BJ (cell line): Measurements from ENCODE around the gene HNRNPUL2. TPM values are rescaled to one million over a fixed set of nuclear protein-coding genes. Genes with fewer than 3 reads are reported as not detected.
A peak's percentile ranks its signal among the peaks of the same experiment; 100 is the strongest.

ENCODE experiments used
- CTCF ChIA-PET: fragments of 350-600 bp; formaldehyde crosslinking; extraction: SDS; loops from one replicate; lab custom pipeline; 2021; ENCODE audit warnings: antibody characterized with exemption, inconsistent platforms; lab: Yijun Ruan, JAX
- POLR2A ChIA-PET: fragments of 300-600 bp; sonication (Branson Sonifier 250); formaldehyde crosslinking; extraction: SDS; loops from one replicate; lab custom pipeline; 2021; ENCODE audit warnings: antibody characterized with exemption; lab: Charles Lee
- DNase-seq: peaks from one replicate; pipeline ENCODE4 v3.0.0-alpha.2; 2011; ENCODE audit warnings: low read depth
- H3K27me3 ChIP-seq: 2 replicates; pipeline ENCODE4 v1.6.0; 2011; ENCODE audit warnings: low read length; ENCODE audit not compliant: control insufficient read depth, insufficient read depth
- H3K36me3 ChIP-seq: 2 replicates; pipeline ENCODE4 v1.5.1; 2011; ENCODE audit warnings: low read length; ENCODE audit not compliant: control insufficient read depth, insufficient read depth
- H3K4me3 ChIP-seq: 2 replicates; pipeline ENCODE4 v1.5.1; 2011; ENCODE audit warnings: low read depth, mild to moderate bottlenecking, control low read depth, low read length
- polyA plus RNA-seq: library from polyadenylated mRNA; depleted of rRNA; stranded (reverse); fragments of >200 nt; gene quantifications from 2 replicates; pipeline ENCODE4 v1.2.3, GENCODE V29; 2011
- TF ChIP-seq, protein P1 (sequence below): IDR thresholded peaks from 2 replicates; pipeline ENCODE4 v1.5.1; 2011; ENCODE audit warnings: low read depth, mild to moderate bottlenecking, control low read depth, inconsistent platforms, low read length, moderate library complexity; ENCODE audit not compliant: insufficient read depth

The HNRNPUL2 gene
- polyA plus RNA-seq, 1 experiment = 10.0 TPM

DNA sequence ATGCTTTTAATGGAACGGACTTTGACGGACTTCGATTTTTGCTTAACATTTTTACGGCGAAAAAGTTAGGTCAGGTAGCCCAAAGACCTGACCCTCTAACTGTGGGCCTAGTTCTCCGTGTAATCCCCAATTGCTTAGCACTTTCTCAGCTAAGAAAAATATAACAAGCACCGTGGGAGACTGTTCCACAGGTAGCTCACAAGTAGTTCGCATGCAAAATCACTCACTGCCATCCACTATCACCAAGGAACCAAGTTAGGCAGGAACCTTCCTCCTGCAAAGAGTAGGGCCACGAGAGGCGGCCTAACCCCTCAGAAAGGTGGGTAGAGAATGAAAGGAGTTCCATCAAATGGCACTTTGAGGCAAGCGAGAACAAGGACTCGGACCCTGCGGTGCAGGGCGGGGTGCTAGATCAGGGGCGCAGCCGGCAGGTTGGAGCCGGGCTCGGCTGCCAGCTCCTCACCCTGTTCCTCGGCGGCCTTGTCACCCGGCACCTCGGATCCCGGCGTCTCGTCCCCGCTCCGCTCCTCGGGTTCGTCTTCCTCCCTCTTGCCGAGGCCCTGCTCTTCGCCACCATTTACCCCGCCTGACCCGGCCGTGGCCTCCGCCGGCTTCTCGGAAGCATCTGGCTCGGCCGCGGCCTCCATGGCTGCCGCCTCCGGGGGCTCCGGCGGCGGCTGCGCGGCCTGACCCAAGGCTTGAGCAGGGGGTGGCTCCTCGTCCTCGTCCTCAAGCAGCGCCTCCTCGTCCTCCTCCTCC, 922 bp downstream of the HNRNPUL2 start:
- ChIA-PET POLR2A (interaction anchor here (1.0 to 2.2 kb wide), 3 partner anchors 17 to 61 kb away, joined by 3 to 12 read pairs (median 3); partner anchors contain the start of genes C11orf98, CSKMT and ZBTB3), CTCF (interaction anchor here (1.0 to 1.4 kb wide), 5 partner anchors 10 to 93 kb away, joined by 3 to 5 read pairs (median 3); partner anchors contain the start of gene UBXN1)
- peaks cover 11% of the 10 kb centered on the region for H3K36me3 ChIP-seq
- H3K4me3 ChIP-seq = peak overlapping the region; percentile 88
- H3K27me3 ChIP-seq = no peaks in the 10 kb centered on the region
- no peak for DNase-seq
- TF ChIP-seq, protein P1, sequence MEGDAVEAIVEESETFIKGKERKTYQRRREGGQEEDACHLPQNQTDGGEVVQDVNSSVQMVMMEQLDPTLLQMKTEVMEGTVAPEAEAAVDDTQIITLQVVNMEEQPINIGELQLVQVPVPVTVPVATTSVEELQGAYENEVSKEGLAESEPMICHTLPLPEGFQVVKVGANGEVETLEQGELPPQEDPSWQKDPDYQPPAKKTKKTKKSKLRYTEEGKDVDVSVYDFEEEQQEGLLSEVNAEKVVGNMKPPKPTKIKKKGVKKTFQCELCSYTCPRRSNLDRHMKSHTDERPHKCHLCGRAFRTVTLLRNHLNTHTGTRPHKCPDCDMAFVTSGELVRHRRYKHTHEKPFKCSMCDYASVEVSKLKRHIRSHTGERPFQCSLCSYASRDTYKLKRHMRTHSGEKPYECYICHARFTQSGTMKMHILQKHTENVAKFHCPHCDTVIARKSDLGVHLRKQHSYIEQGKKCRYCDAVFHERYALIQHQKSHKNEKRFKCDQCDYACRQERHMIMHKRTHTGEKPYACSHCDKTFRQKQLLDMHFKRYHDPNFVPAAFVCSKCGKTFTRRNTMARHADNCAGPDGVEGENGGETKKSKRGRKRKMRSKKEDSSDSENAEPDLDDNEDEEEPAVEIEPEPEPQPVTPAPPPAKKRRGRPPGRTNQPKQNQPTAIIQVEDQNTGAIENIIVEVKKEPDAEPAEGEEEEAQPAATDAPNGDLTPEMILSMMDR = no peak

DNA sequence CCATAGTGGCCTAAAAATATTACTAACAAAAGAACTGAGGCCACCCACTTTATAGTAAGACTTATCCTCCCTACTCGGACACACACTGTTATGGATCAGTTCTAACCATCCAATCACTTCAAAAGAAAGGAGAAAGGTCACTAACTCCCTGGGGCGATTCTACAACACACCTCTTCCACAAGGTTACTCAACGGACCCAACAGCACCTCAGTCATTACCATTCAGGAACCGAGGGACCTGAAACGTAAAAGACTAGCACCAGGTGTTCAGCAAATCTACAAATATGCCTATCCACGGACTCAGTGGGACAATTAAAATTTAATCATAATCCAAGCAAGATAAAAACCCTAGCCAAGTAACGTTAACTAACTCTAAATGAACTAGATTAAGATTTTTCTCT, 1.6 kb downstream of the HNRNPUL2 start:
- no peak for DNase-seq
- ChIA-PET POLR2A (interaction anchor here (1.0 to 2.2 kb wide), 3 partner anchors 16 to 60 kb away, joined by 3 to 12 read pairs (median 3); partner anchors contain the start of genes C11orf98, CSKMT and ZBTB3), CTCF (interaction anchor here (1.0 to 1.2 kb wide), 2 partner anchors 16 to 61 kb away, joined by 3 to 5 read pairs; no protein-coding TSS in a partner anchor)

GRCh38 chr11:62724171-62724570, 3.1 kb downstream of the HNRNPUL2 start:
- no peak for DNase-seq
- peak overlapping the region; percentile 10; the same call in 1 of the 2 replicates for H3K4me3 ChIP-seq
- TF ChIP-seq, protein P1 = no peak
- H3K36me3 ChIP-seq = peaks cover 22% of the 10 kb centered on the region
- H3K27me3 ChIP-seq = no peaks in the 10 kb centered on the region
- CTCF ChIA-PET = interaction anchor here (1.0 to 1.4 kb wide), 2 partner anchors 44 to 139 kb away, joined by 3 to 4 read pairs; no protein-coding TSS in a partner anchor
- POLR2A ChIA-PET = interaction anchor here (0.6 kb wide), 2 partner anchors 215 to 347 kb away, joined by 3 read pairs; no protein-coding TSS in a partner anchor

More for the DNA sequence above, 1.6 kb downstream of the HNRNPUL2 start:
- Histone ChIP-seq H3K27me3 (no peaks in the 10 kb centered on the region), H3K36me3 (peaks cover 11% of the 10 kb centered on the region), H3K4me3 (peak overlapping the region; percentile 88)
- TF ChIP-seq, protein P1 = no peak

GRCh38 chr11:62721994-62722393, 5.3 kb downstream of the HNRNPUL2 start:
- no peak overlapping the region for H3K4me3 ChIP-seq
- no peak for DNase-seq
- TF ChIP-seq, protein P1 = no peak
- ChIA-PET POLR2A (no interaction called here), CTCF (no interaction called here)
- peaks cover 28% of the 10 kb centered on the region for H3K36me3 ChIP-seq
- no peaks in the 10 kb centered on the region for H3K27me3 ChIP-seq
